ENCODE measurements around the gene BTD. TPM values are rescaled to one million over a fixed set of nuclear protein-coding genes. Genes with fewer than 3 reads are reported as not detected.

Gene BTD
- total RNA-seq, 1 donor from 2014 or later = 16.2 TPM

DNA sequence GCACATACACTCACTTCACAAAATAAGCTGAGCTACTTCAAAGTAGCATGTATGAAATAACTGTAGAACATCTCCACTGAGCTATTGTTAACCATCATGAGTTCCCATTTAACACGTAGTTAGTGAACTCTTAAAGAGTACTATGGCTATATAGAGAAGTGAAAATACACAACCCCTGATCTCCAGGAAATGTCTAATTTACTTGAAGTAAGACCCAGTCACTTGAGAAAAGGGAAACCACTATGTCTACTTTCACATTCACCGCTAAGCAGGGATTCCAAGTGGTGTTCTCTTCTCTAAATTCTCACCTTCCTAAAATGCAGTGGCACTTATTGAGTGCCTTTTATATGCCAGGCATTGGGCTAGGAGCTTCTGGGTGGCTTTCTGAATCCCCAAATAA is 45.0 kb upstream of the BTD start:
- no peak overlapping the region for H3K9ac ChIP-seq (ENCODE audit: low read length)
- no peak overlapping the region for H3K27ac Mint-ChIP-seq (ENCODE audit: unreplicated experiment)
- H4K20me1 ChIP-seq (ENCODE audit: insufficient read depth, low read length) = no peaks in the 10 kb centered on the region
- H3K27me3 ChIP-seq (ENCODE audit: insufficient read depth, low read length) = no peaks in the 10 kb centered on the region
- peaks cover 10% of the 10 kb centered on the region for H3K36me3 ChIP-seq (ENCODE audit: insufficient read depth, low read length)
- DNase-seq (ENCODE audit: low read depth) (no peak), FAIRE-seq (no peak)
- peaks cover 3% of the 10 kb centered on the region for H3K4me1 Mint-ChIP-seq (ENCODE audit: low read depth, unreplicated experiment)
- no peaks in the 10 kb centered on the region for H3K79me2 ChIP-seq (ENCODE audit: insufficient read depth, low read length)
- no peaks in the 10 kb centered on the region for H3K9me3 Mint-ChIP-seq (ENCODE audit: unreplicated experiment)
- no peaks in the 10 kb centered on the region for H3K4me1 ChIP-seq (ENCODE audit: insufficient read depth, low read length)
- H3K9me3 ChIP-seq (ENCODE audit: insufficient read depth, low read depth, low read length) = no peaks in the 10 kb centered on the region
- no peak overlapping the region for H2AFZ ChIP-seq (ENCODE audit: low read depth, low read length)
- H3K36me3 Mint-ChIP-seq (ENCODE audit: low read depth, unreplicated experiment) = peaks cover 15% of the 10 kb centered on the region
- TF ChIP-seq, protein P1, sequence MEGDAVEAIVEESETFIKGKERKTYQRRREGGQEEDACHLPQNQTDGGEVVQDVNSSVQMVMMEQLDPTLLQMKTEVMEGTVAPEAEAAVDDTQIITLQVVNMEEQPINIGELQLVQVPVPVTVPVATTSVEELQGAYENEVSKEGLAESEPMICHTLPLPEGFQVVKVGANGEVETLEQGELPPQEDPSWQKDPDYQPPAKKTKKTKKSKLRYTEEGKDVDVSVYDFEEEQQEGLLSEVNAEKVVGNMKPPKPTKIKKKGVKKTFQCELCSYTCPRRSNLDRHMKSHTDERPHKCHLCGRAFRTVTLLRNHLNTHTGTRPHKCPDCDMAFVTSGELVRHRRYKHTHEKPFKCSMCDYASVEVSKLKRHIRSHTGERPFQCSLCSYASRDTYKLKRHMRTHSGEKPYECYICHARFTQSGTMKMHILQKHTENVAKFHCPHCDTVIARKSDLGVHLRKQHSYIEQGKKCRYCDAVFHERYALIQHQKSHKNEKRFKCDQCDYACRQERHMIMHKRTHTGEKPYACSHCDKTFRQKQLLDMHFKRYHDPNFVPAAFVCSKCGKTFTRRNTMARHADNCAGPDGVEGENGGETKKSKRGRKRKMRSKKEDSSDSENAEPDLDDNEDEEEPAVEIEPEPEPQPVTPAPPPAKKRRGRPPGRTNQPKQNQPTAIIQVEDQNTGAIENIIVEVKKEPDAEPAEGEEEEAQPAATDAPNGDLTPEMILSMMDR (IDR thresholded peaks at IDR 0.05; ENCODE audit: insufficient read depth, low read depth, low read length) = no peak
- no peak for TF ChIP-seq EZH2 (IDR thresholded peaks at IDR 0.05; ENCODE audit: insufficient read depth, low read length)
- H3K27me3 Mint-ChIP-seq (ENCODE audit: low read depth, unreplicated experiment) = no peaks in the 10 kb centered on the region
- no peak overlapping the region for H3K4me3 Mint-ChIP-seq (ENCODE audit: unreplicated experiment)
- no peak overlapping the region for H3K27ac ChIP-seq (ENCODE audit: low read depth, low read length)
- H3K4me2 ChIP-seq (ENCODE audit: low read length) = no peak overlapping the region
- no peak overlapping the region for H3K4me3 ChIP-seq (ENCODE audit: insufficient read depth, low read depth, low read length)

DNA sequence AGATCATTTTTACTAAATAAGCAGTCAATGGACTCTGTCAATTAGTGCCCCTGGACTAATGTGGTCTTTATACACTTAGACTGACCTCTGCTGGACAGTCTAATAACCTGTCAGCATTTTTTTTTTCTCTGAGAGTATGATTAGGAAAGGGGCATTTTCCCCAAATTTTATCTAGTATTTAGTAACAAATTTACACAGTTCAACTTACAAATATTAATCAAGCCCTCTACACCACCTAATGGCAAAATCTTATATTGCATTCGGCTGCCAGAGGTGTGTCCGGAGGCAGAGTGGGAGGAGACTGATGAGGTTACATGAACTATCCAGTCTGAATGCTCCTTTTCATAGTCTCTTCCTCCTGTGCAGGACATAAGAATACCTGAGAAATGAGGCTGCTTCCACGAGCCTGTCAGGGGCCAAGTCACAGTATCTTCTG is 44.0 kb upstream of the BTD start:
- H2AFZ ChIP-seq (ENCODE audit: low read depth, low read length) = no peak overlapping the region
- no peaks in the 10 kb centered on the region for H3K4me1 ChIP-seq (ENCODE audit: insufficient read depth, low read length)
- no peaks in the 10 kb centered on the region for H3K27me3 ChIP-seq (ENCODE audit: insufficient read depth, low read length)
- DNase-seq (ENCODE audit: low read depth) (peak; percentile 64), FAIRE-seq (no peak)
- H3K9me3 Mint-ChIP-seq (ENCODE audit: unreplicated experiment) = no peaks in the 10 kb centered on the region
- no peak overlapping the region for H3K27ac ChIP-seq (ENCODE audit: low read depth, low read length)
- no peak overlapping the region for H3K4me3 Mint-ChIP-seq (ENCODE audit: unreplicated experiment)
- peaks cover 7% of the 10 kb centered on the region for H3K36me3 Mint-ChIP-seq (ENCODE audit: low read depth, unreplicated experiment)
- TF ChIP-seq EZH2 (IDR thresholded peaks at IDR 0.05; ENCODE audit: insufficient read depth, low read length) = no peak
- TF ChIP-seq, protein P1 (IDR thresholded peaks at IDR 0.05; ENCODE audit: insufficient read depth, low read depth, low read length) = peak; percentile 70
- no peaks in the 10 kb centered on the region for H3K79me2 ChIP-seq (ENCODE audit: insufficient read depth, low read length)
- H3K4me1 Mint-ChIP-seq (ENCODE audit: low read depth, unreplicated experiment) = peaks cover 3% of the 10 kb centered on the region
- no peak overlapping the region for H3K4me3 ChIP-seq (ENCODE audit: insufficient read depth, low read depth, low read length)
- no peaks in the 10 kb centered on the region for H3K9me3 ChIP-seq (ENCODE audit: insufficient read depth, low read depth, low read length)
- no peaks in the 10 kb centered on the region for H4K20me1 ChIP-seq (ENCODE audit: insufficient read depth, low read length)
- H3K36me3 ChIP-seq (ENCODE audit: insufficient read depth, low read length) = peaks cover 18% of the 10 kb centered on the region
- no peaks in the 10 kb centered on the region for H3K27me3 Mint-ChIP-seq (ENCODE audit: low read depth, unreplicated experiment)
- H3K4me2 ChIP-seq (ENCODE audit: low read length) = no peak overlapping the region
- no peak overlapping the region for H3K9ac ChIP-seq (ENCODE audit: low read length)
- H3K27ac Mint-ChIP-seq (ENCODE audit: unreplicated experiment) = no peak overlapping the region

DNA sequence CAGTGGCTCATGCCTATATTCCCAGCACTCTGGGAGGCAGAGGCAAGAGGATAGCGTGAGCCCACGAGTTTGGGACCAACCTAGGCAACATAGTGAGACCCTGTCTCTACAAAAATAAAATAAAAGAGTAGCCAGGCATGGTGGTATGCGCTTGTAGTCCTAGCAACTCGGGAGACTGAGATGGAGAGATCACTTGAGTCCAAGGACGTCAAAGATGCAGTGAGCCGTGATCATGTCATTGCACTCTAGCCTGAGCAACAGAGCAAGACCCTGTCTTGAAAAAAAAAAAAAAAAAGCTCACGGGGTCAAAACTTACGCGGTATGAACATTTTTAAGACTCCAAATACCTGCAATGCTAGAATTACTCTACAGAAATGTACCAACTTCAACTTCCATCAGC is 43.0 kb upstream of the BTD start:
- Mint-ChIP-seq H3K4me3 (ENCODE audit: unreplicated experiment) (no peak overlapping the region), H3K27ac (ENCODE audit: unreplicated experiment) (no peak overlapping the region), H3K27me3 (ENCODE audit: low read depth, unreplicated experiment) (no peaks in the 10 kb centered on the region), H3K36me3 (ENCODE audit: low read depth, unreplicated experiment) (peaks cover 8% of the 10 kb centered on the region), H3K4me1 (ENCODE audit: low read depth, unreplicated experiment) (peaks cover 3% of the 10 kb centered on the region), H3K9me3 (ENCODE audit: unreplicated experiment) (no peaks in the 10 kb centered on the region)
- DNase-seq (ENCODE audit: low read depth) (no peak), FAIRE-seq (no peak)
- TF ChIP-seq, protein P1 (IDR thresholded peaks at IDR 0.05; ENCODE audit: insufficient read depth, low read depth, low read length) = no peak
- no peak for TF ChIP-seq EZH2 (IDR thresholded peaks at IDR 0.05; ENCODE audit: insufficient read depth, low read length)
- no peaks in the 10 kb centered on the region for H3K4me1 ChIP-seq (ENCODE audit: insufficient read depth, low read length)
- H3K27me3 ChIP-seq (ENCODE audit: insufficient read depth, low read length) = no peaks in the 10 kb centered on the region
- no peaks in the 10 kb centered on the region for H3K9me3 ChIP-seq (ENCODE audit: insufficient read depth, low read depth, low read length)
- H4K20me1 ChIP-seq (ENCODE audit: insufficient read depth, low read length) = no peaks in the 10 kb centered on the region
- H3K4me2 ChIP-seq (ENCODE audit: low read length) = no peak overlapping the region
- H3K27ac ChIP-seq (ENCODE audit: low read depth, low read length) = no peak overlapping the region
- no peaks in the 10 kb centered on the region for H3K79me2 ChIP-seq (ENCODE audit: insufficient read depth, low read length)
- no peak overlapping the region for H2AFZ ChIP-seq (ENCODE audit: low read depth, low read length)
- H3K9ac ChIP-seq (ENCODE audit: low read length) = no peak overlapping the region
- H3K4me3 ChIP-seq (ENCODE audit: insufficient read depth, low read depth, low read length) = no peak overlapping the region
- H3K36me3 ChIP-seq (ENCODE audit: insufficient read depth, low read length) = peaks cover 25% of the 10 kb centered on the region

Measured in astrocyte (in vitro differentiated cells and primary cell).